GM23248 (cell line): Measurements from ENCODE around the gene TADA3. TPM values are rescaled to one million over a fixed set of nuclear protein-coding genes. Genes with fewer than 3 reads are reported as not detected.

ENCODE experiments used
- DNase-seq: peaks from one replicate; pipeline ENCODE4 v3.0.0-alpha.2; 2015
- H2AFZ ChIP-seq: fragments of 200-600 bp; sonication (generic); 2 replicates; pipeline ENCODE4 v1.6.1; 2016; ENCODE audit warnings: antibody characterized with exemption
- H3F3A ChIP-seq: fragments of 200-600 bp; sonication (generic); 2 replicates; pipeline ENCODE4 v1.6.1; 2016; ENCODE audit warnings: mild to moderate bottlenecking, antibody characterized with exemption, mixed run types; ENCODE audit not compliant: insufficient read depth
- H3K27ac ChIP-seq: fragments of 200-600 bp; sonication (generic); 2 replicates; pipeline ENCODE4 v1.5.1; 2016; ENCODE audit warnings: mild to moderate bottlenecking
- H3K27me3 ChIP-seq: fragments of 200-600 bp; sonication (generic); replicated peaks from 2 replicates; pipeline ENCODE4 v1.6.1; 2016; ENCODE audit warnings: mild to moderate bottlenecking; ENCODE audit not compliant: insufficient read depth
- H3K36me3 ChIP-seq: fragments of 200-600 bp; sonication (generic); 2 replicates; pipeline ENCODE4 v1.6.1; 2016; ENCODE audit warnings: low read depth, mild to moderate bottlenecking
- H3K4me1 ChIP-seq: fragments of 200-600 bp; sonication (generic); 2 replicates; pipeline ENCODE4 v1.6.1; 2016; ENCODE audit warnings: mild to moderate bottlenecking; ENCODE audit not compliant: insufficient read depth
- H3K4me2 ChIP-seq: fragments of 200-600 bp; sonication (generic); one replicate; pipeline ENCODE4 v1.6.1; 2016; ENCODE audit warnings: mild to moderate bottlenecking; ENCODE audit not compliant: unreplicated experiment
- H3K4me3 ChIP-seq: fragments of 200-600 bp; sonication (generic); 2 replicates; pipeline ENCODE4 v1.5.1; 2016; ENCODE audit warnings: mild to moderate bottlenecking
- H3K79me2 ChIP-seq: fragments of 200-600 bp; sonication (generic); 2 replicates; pipeline ENCODE4 v1.6.1; 2016; ENCODE audit warnings: mild to moderate bottlenecking; ENCODE audit not compliant: insufficient read depth
- H3K9ac ChIP-seq: fragments of 200-600 bp; sonication (generic); 2 replicates; pipeline ENCODE4 v1.6.1; 2016; ENCODE audit warnings: mild to moderate bottlenecking
- H3K9me2 ChIP-seq: fragments of 200-600 bp; sonication (generic); 2 replicates; pipeline ENCODE4 v1.6.1; 2016; ENCODE audit warnings: mixed run types, mild to moderate bottlenecking, moderate library complexity; ENCODE audit not compliant: insufficient read depth
- H3K9me3 ChIP-seq: fragments of 200-600 bp; sonication (generic); one replicate; pipeline ENCODE4 v1.6.1; 2017; ENCODE audit warnings: low read depth
- H4K20me1 ChIP-seq: fragments of 200-600 bp; sonication (generic); 2 replicates; pipeline ENCODE4 v1.6.0; 2016; ENCODE audit not compliant: insufficient read depth
- EZH2 ChIP-seq: fragments of 200-600 bp; sonication (generic); IDR thresholded peaks from 2 replicates; pipeline ENCODE4 v1.6.1; 2018; ENCODE audit warnings: antibody characterized with exemption, mild to moderate bottlenecking; ENCODE audit not compliant: insufficient read depth, poor library complexity, severe bottlenecking
- EZH2phosphoT487 ChIP-seq: fragments of 200-600 bp; sonication (generic); IDR thresholded peaks from 2 replicates; pipeline ENCODE4 v1.6.1; 2018; ENCODE audit warnings: antibody characterized with exemption, moderate library complexity, mild to moderate bottlenecking, low read depth; ENCODE audit not compliant: insufficient read depth
- WGBS, 2 experiments: methylation state at CpG; one replicate each; pipeline ENCODE4 v1.1.6; 2015 to 2017; ENCODE audit warnings: low lambda C conversion rate in 2 of 2, low coverage in 1 of 2; ENCODE audit errors: missing lambda C conversion rate in 2 of 2; 5-methylcytosine and 5-hydroxymethylcytosine counted together
- in situ Hi-C: fragments of 300-500 bp; cut with MboI; formaldehyde crosslinking; loops from 2 replicates; pipeline ENCODE4 v1.15.0; 2020
- polyA plus RNA-seq: library from polyadenylated mRNA; unstranded; fragments of >200 nt; fragmentation: Nextera tagmentation; extraction: Ambion mirVana; gene quantifications from 2 replicates; pipeline ENCODE4 v1.2.1, GENCODE V29; 2016
- total RNA-seq: library from RNA; depleted of rRNA; stranded (reverse); fragments of >200 nt; shearing (Covaris generic); gene quantifications from 2 replicates; pipeline ENCODE4 v1.2.3, GENCODE V29; 2014

Gene TADA3
- total and polyA plus RNA-seq, 2 experiments from 2014 or later = 85.1 to 135 TPM

DNA sequence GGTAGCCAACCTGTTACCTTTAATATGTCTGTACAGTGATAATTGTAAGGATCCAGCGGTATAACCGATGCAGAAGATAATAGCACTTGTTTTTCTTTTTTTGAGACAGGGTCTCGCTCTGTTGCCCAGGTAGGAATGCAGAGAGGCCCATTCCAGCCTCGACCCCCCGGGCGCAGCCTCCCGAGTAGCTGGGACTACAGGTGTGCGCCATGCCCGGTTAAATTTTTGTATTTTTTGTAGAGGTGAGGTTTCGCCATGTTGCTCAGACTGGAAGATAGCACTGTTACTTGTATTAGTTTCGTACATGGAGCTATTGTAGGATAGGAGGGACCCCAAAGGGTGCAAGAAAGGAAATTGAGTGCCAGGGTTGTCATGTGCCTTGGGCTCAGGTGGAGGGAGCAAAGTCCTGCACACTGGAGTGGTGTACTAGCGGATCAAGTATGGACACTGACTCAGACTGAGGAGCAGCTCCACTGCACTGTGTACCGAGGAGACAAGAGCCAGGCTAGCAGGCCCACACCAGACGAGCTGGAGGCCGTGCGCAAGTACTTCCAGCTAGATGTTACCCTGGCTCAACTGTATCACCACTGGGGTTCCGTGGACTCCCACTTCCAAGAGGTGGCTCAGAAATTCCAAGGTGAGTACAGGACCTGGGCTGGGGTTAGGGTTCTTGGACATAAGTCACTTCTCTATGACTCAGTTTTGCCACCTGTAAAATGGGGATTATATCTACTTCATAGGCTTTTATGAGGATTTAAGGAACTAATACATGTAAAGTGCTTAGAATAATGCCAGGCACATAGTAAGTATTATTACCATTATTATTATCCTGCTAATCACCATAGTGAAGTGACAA, 41.5 kb downstream of the TADA3 start:
- Histone ChIP-seq H3K9me3 (no peaks in the 10 kb centered on the region), H4K20me1 (no peaks in the 10 kb centered on the region), H3K4me3 (peak overlapping the region; percentile 100), H3K27me3 (no peaks in the 10 kb centered on the region), H3K27ac (peak overlapping the region; percentile 90; the same call in 1 of the 2 replicates), H3K4me1 (peaks cover 22% of the 10 kb centered on the region; the same call in 1 of the 2 replicates), H3F3A (peaks cover 23% of the 10 kb centered on the region), H3K36me3 (peaks cover 22% of the 10 kb centered on the region; the same call in 1 of the 2 replicates), H3K9ac (peak overlapping the region; percentile 85), H2AFZ (peak overlapping the region; percentile 87), H3K4me2 (peak overlapping the region; percentile 95), H3K79me2 (peaks cover 23% of the 10 kb centered on the region), H3K9me2 (no peaks in the 10 kb centered on the region)
- 27 to 28% methylated on average over 17 of the region's 17 CpGs for WGBS, 2 experiments
- no peak for TF ChIP-seq EZH2
- TF ChIP-seq EZH2phosphoT487 = no peak
- peak; percentile 64 for DNase-seq
- in situ Hi-C loops = no loop called here

DNA sequence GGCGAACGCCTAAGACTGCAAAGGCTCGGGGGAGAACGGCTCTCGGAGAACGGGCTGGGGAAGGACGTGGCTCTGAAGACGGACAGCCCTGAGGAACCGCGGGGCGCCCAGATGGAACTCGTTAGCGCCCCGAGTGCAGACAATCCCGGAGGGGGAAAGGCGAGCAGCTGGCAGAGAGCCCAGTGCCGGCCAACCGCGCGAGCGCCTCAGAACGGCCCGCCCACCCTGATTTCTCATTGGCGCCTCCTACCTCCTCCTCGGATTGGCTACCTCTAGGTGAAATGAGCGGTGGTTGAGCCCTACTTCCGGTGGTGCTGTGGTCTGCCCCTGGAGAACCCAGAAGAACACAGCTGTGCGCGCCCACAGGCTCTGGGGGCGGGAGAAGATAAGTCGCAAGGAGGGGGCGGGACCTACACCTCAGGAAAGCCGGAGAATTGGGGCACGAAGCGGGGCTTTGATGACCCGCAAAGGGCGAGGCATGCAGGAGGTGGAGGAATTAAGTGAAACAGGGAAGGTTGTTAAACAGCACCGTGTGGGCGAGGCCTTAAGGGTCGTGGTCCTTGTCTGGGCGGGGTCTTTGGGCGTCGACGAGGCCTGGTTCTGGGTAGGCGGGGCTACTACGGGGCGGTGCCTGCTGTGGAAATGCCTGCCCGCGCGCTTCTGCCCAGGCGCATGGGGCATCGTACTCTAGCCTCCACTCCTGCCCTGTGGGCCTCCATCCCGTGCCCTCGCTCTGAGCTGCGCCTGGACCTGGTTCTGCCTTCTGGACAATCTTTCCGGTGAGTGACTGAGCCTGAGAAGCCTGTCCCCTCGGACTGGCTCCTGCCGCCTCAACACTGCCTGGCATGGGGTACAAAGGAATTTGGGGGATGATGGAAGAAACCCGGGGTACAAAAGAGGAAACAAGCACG, 42.4 kb downstream of the TADA3 start, which contains the start of gene OGG1:
Gene OGG1, plus strand, starts transcription at position 308 of the 911 bp plus-strand sequence. Its CDS starts 335 bp downstream, at position 643.
- in situ Hi-C loops = no loop called here
- Histone ChIP-seq H3K79me2 (peaks cover 23% of the 10 kb centered on the region), H3F3A (peaks cover 24% of the 10 kb centered on the region), H3K27ac (peak within 1 kb of the TSS; percentile 90), H3K9me3 (no peaks in the 10 kb centered on the region), H2AFZ (peak within 1 kb of the TSS; percentile 87), H3K4me2 (peak within 1 kb of the TSS; percentile 95), H3K27me3 (no peaks in the 10 kb centered on the region), H3K36me3 (peaks cover 20% of the 10 kb centered on the region; the same call in 1 of the 2 replicates), H3K9me2 (no peaks in the 10 kb centered on the region), H3K9ac (peak within 1 kb of the TSS; percentile 85), H3K4me3 (peak within 1 kb of the TSS; percentile 100), H4K20me1 (no peaks in the 10 kb centered on the region), H3K4me1 (peaks cover 19% of the 10 kb centered on the region; the same call in 1 of the 2 replicates)
- TF ChIP-seq EZH2 = no peak
- TF ChIP-seq EZH2phosphoT487 = no peak
- 1% methylated on average over 51 to 60 of the region's 60 CpGs for WGBS, 2 experiments
- DNase-seq = peak; percentile 99

DNA sequence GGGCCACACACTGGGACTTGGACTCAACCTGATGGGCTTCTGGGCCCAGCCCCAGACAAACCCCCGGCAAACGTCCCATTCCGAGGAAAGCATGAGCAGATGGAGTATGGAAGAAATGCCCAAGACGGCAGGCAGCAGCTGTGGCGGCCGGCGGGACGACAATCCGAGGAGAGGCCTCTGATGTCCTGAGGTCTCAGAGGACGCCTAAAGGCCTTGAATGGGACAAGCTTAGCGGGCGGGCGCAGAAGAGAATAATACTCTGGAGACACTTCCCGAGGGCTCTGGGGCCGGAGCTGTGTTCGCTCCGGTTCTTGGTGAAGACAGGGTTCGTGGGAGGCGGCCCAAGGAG, 43.0 kb downstream of the TADA3 start:
- H3K9me3 ChIP-seq = no peaks in the 10 kb centered on the region
- DNase-seq = no peak
- H3K27me3 ChIP-seq = no peaks in the 10 kb centered on the region
- peaks cover 23% of the 10 kb centered on the region for H3K79me2 ChIP-seq
- 5 to 6% methylated on average over 19 of the region's 19 CpGs for WGBS, 2 experiments
- H3K9me2 ChIP-seq = no peaks in the 10 kb centered on the region
- H3K9ac ChIP-seq = peak overlapping the region; percentile 85
- H3K4me1 ChIP-seq = peaks cover 16% of the 10 kb centered on the region; the same call in 1 of the 2 replicates
- no peaks in the 10 kb centered on the region for H4K20me1 ChIP-seq
- TF ChIP-seq EZH2phosphoT487 (no peak), EZH2 (no peak)
- H2AFZ ChIP-seq = peak overlapping the region; percentile 87
- H3K27ac ChIP-seq = peak overlapping the region; percentile 90
- peak overlapping the region; percentile 100 for H3K4me3 ChIP-seq
- H3F3A ChIP-seq = peaks cover 24% of the 10 kb centered on the region
- H3K4me2 ChIP-seq = peak overlapping the region; percentile 95
- H3K36me3 ChIP-seq = peaks cover 22% of the 10 kb centered on the region; the same call in 1 of the 2 replicates
- in situ Hi-C loops = no loop called here

DNA sequence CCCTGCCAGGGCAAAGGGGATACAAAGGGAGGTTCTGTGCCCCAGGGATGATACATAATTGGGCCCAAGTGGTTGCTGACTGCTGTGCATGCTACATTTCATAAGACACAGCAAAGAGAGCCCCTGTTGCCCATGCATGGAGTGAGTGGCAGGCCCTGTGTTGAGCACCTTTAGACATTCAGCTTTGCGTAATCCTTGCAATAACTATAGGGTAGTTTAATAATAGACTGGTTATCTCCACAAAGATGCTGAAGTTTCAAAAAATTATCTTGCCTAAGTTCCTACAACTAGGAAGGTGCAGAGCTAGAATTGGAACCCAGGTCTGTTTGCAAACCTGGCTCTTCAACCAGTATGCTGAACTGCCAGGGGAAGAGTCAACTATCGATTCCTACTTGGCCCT, 44.2 kb downstream of the TADA3 start:
- Histone ChIP-seq H3K9ac (no peak overlapping the region), H3K36me3 (peaks cover 34% of the 10 kb centered on the region; the same call in 1 of the 2 replicates), H2AFZ (no peak overlapping the region), H3K9me3 (no peaks in the 10 kb centered on the region), H3K4me2 (no peak overlapping the region), H3K4me1 (peaks cover 16% of the 10 kb centered on the region; the same call in 1 of the 2 replicates), H3K27me3 (no peaks in the 10 kb centered on the region), H4K20me1 (no peaks in the 10 kb centered on the region), H3F3A (peaks cover 24% of the 10 kb centered on the region), H3K79me2 (peaks cover 23% of the 10 kb centered on the region), H3K9me2 (no peaks in the 10 kb centered on the region), H3K4me3 (no peak overlapping the region), H3K27ac (no peak overlapping the region)
- in situ Hi-C loops = no loop called here
- 94 to 100% methylated on average over 2 of the region's 2 CpGs for WGBS, 2 experiments
- no peak for TF ChIP-seq EZH2
- TF ChIP-seq EZH2phosphoT487 = no peak
- no peak for DNase-seq
